GM18858 (cell line): ENCODE data around the gene CCDC88C.
A peak's percentile ranks its signal among the peaks of the same experiment; 100 is the strongest.
"Not testable (repeated sequence)": the region's sequence is repeated elsewhere in the genome, so short reads cannot be mapped to it uniquely, and the experiment has no call there.

ENCODE experiments used
- ATAC-seq: cut with Tn5 transposase; IDR thresholded peaks from one replicate; pipeline ENCODE4 v1.9.1; 2021; ENCODE audit not compliant: unreplicated experiment

The CCDC88C gene

DNA sequence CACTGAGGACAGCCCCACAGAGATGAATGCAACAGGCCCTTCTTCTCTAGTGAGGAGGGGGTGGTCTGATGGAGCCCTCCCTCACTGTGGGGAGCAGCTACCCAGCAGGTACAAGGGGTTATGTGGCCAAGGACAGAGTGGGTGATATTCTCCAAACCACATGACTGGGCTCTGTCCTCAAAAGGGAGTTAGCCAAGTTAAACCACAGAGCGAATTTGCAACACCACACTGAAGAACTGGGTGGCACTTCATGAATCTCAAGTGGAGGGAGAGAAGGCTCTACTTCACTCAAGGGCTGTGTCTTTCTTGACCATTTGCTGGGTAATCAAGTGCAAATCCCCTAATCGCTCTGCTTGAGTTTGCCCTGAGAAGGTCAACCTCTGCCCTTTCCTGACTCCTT, 185.6 kb downstream of the CCDC88C start:
- no peak for ATAC-seq

DNA sequence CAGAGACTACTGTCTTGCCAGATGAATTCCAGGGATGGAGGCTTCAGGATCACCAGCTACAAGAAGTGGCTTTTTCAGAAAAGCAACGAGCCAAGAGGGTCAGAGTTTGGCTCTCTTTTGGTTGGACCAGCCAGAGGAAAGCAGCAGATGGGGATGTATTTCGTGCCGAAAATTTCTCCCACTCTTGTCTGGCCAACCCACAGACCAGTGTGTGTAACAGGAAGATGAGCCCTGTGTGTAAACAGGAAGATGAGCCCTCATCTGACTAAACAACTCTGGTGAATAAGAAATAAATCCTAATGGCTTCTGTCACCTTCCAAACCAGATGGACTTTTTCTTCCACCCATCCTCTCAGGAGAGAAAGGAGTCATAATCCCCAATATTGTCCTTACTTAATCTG, 186.2 kb downstream of the CCDC88C start:
- ATAC-seq = no peak

DNA sequence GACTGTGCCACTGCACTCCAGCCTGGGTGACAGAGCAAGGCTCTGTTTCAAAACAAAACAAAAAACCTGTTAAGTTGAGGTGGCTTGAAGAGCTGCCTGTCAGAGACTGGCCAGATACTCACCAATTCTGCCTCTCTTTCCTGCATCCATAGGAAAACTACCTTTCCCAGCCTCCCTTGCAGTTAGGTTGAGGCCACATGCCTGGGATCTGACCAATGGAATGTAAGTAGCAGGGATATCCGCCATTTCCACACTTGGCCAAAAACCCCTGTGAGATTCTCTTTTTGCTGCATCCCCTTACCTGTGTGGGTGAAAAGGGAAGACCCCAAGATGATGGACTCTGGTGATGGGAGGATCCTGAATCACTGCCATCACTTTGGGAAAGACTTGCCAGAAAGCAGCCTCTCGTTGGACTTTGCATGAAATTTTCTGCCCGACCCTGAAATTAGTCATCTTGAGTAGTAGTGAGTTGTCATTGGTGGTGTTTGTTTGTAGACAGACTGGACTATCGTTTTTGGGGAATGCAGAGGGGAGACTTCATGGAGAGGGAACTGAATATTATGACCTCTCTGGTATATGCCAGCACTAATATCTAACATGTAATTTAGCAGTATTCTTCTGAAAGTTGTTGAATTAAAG, 187.1 kb downstream of the CCDC88C start:
- no peak for ATAC-seq

DNA sequence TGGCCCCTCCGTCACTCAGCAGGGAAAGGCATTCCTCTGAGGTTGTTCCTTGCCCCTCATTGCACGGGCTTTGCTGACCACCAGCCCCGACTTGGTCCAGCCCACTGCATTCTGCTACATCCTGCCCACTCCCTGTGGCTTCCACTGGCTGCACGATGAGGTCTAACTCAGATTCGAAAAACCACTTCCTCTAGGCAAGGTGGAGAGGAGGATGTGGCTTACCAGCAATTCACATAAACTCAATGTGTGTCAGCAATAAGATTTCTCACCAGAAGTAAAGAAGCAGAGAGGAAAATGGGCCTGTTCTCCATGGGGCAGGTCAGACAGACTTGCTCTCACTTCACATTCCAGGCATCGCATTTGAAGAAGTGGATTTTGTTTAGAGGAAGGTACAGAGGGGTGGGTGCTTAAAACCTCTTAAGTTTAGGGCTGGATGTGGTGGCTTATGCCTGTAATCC, 187.8 kb downstream of the CCDC88C start:
- peak; percentile 67 for ATAC-seq

DNA sequence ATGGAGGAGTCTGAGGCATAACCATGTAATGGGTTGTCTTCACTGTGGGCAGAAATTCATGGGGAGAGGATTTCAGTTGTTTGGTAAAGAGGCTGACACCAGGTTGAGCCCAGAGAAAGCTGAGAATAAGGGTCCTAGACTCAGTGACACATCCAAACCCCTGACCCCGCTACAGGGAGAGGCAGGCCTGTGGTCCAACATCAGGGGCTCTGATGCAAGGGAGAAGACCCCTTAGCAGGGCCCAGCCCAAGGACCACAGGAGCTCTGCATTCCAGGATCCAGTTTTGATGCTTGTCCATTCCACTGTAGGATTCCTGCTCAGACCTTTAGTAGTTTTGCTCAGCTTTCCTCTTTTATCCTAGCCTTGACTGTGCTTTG, 188.6 kb downstream of the CCDC88C start:
- no peak for ATAC-seq

DNA sequence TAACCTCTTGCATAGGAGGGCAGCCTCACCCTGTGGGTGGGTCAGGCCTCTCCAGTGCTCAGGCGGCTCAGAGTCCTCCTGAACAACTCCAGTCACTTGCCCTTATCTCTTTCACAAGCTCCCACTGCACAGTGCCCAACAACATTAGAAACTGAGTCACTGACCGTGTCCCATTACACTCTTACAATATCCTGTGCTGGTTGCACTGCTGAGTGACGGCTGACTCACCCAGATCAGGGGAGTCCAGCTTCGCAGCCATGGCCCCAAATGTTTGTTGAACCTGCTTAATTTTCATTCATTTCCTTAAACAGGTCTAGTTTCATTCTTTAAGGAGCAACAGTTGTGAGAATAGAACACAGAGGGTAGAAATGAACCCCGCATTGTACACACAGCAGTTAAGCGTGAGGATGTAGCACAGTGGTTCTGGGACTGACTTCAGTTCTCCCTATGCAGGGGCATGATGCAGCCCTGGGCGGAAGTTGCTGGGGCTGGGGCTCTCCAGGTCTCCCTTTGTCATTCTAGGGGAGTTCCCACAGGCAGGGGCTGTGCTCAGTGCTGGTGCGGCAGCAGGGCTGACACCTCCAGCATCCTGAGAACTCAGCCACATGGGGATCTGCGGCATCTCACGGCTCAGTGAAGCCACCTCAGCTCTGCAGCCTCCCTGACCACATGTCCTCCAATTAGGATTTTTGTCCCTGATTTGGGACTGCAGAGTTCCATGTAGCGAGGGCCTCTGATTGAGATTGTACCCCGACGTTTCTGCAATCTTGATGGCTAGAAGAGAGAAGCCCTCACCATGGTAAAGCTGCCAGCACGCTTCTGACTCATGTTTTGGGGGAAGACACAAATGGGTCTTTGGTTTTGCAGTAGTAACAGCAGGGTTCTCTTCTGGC, 189.3 kb downstream of the CCDC88C start:
- ATAC-seq = peak; percentile 71

DNA sequence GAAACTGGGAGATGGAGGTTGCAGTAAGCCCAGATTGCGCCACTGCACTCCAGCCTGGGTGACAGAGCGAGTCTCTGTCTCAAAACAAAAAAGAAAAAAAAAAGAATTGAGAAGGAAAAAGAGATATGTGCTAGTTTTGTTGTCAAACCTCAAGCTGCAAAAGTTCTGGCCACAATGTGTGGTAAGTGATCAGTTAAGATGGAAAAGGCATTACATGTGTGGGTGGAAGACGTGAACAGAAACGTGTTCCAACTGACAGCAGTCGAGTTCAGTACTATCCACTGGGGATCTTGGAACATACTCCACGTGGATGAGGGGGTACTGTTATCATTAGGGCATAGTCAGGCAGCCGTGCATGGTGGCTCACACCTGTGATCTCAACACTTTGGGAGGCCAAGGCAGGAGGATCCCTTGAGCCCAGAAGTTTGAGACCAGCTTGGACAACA, 190.4 kb downstream of the CCDC88C start:
- no peak for ATAC-seq

DNA sequence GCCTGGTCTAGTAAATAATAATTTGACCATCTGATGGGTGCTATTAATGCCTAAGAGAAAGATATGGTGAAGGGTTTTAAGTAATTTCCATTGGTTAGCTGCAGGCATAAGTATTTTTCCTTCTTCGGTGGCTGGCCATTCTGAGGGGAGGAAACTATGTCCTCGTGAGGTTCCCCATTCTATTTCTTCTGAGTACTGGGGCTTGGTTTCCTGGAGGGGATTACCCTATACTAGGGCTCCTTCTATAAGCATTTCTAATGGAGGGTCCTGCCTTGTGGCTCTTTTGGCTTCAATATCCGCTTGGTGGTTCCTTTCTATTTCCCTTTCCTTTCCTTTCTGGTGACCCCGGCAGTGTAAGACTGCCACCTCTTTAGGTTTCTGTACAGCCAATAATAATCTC, 191.3 kb downstream of the CCDC88C start:
- ATAC-seq = not testable (repeated sequence)

DNA sequence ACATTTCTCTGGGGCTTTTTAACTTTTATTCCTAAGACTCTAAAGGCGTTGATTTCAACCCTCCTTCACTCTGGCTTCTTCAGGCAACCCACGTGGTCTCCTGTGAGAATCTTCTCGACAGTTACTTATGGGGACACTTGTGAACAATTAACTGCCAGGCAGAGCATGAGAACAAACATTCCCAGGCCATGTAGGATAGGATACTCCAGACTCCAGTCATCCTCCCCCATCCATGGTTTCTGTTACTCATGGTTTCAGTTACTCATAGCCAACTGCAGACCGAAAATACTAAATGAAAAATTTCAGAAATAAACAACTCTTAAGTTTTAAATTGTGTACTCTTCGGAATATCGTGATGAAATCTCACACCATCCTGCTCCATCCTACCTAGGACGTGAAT, 192.6 kb downstream of the CCDC88C start:
- no peak for ATAC-seq

DNA sequence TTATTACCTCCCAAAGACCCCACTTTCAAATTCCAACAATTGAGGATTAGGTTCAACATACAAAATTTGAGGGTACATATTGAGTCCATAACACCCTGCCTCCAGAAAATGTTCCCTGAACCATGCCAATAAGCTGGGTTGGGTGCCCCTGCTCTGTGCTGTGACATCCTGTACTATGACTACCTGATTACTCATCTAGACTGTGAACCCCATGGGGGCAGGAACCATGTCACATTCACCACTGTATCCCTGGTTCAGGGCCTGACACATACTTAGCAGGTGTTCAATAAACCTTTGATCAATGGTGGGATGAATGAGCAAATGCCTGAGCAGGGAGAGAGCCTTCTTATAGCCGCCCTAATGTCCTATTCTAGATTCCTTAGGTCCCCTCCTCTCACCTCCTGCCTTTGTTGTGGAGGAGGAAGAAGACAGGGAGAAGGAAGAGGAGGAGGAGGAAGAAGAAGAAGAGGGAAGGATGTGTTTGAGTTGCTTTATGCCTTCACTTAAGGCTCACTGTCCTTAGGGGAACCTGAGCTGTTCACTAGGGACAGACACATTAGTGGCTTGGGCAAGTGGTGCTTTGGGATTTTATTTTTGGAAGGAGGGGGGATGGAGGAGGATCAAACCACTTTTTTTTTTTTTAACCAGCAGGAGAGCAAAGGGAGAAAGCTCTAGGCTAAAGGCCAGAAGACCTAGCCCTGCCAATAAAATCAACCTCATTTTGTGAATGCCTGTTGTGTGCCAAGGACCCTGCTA, 194.4 kb downstream of the CCDC88C start:
- ATAC-seq = no peak
